ENCODE results near the gene FBXL22.
"Not testable (repeated sequence)": the region's sequence is repeated elsewhere in the genome, so short reads cannot be mapped to it uniquely, and the experiment has no call there.

The FBXL22 gene

GRCh38 chr15:63609448-63609847 is 12.3 kb downstream of the FBXL22 start:
- TF ChIP-seq CTCF (IDR thresholded peaks at IDR 0.05; ENCODE audit: insufficient read depth, low read depth, low read length, missing control alignments) = no peak
- H3K4me3 ChIP-seq (ENCODE audit: low read depth, low read length) = no peak overlapping the region
- DNase-seq (ENCODE audit: low read depth) = no peak

GRCh38 chr15:63610209-63610841 is 13.1 kb downstream of the FBXL22 start:
- TF ChIP-seq CTCF (IDR thresholded peaks at IDR 0.05; ENCODE audit: insufficient read depth, low read depth, low read length, missing control alignments) = peak; percentile 79
- peak; percentile 87 for DNase-seq (ENCODE audit: low read depth)
- no peak overlapping the region for H3K4me3 ChIP-seq (ENCODE audit: low read depth, low read length)

GRCh38 chr15:63611177-63611576 is 14.0 kb downstream of the FBXL22 start:
- no peak overlapping the region for H3K4me3 ChIP-seq (ENCODE audit: low read depth, low read length)
- no peak for TF ChIP-seq CTCF (IDR thresholded peaks at IDR 0.05; ENCODE audit: insufficient read depth, low read depth, low read length, missing control alignments)
- DNase-seq (ENCODE audit: low read depth) = no peak

- no peak for TF ChIP-seq CTCF (IDR thresholded peaks at IDR 0.05; ENCODE audit: insufficient read depth, low read depth, low read length, missing control alignments)
- DNase-seq (ENCODE audit: low read depth) = no peak
- H3K4me3 ChIP-seq (ENCODE audit: low read depth, low read length) = no peak overlapping the region
Observed at GRCh38 chr15:63612300-63612699, 15.1 kb downstream of the FBXL22 start.

- TF ChIP-seq CTCF (IDR thresholded peaks at IDR 0.05; ENCODE audit: insufficient read depth, low read depth, low read length, missing control alignments) = no peak
- no peak for DNase-seq (ENCODE audit: low read depth)
Observed at GRCh38 chr15:63615935-63616334, 18.7 kb downstream of the FBXL22 start.

GRCh38 chr15:63617147-63617546 is 20.0 kb downstream of the FBXL22 start:
- H3K4me3 ChIP-seq (ENCODE audit: low read depth, low read length); DNase-seq (ENCODE audit: low read depth): not testable (repeated sequence)

More at GRCh38 chr15:63615935-63616334, 18.7 kb downstream of the FBXL22 start:
- no peak overlapping the region for H3K4me3 ChIP-seq (ENCODE audit: low read depth, low read length)

- not testable (repeated sequence) for H3K4me3 ChIP-seq (ENCODE audit: low read depth, low read length); DNase-seq (ENCODE audit: low read depth)
Observed at GRCh38 chr15:63617627-63618026, 20.4 kb downstream of the FBXL22 start.

- not testable (repeated sequence) for H3K4me3 ChIP-seq (ENCODE audit: low read depth, low read length); DNase-seq (ENCODE audit: low read depth)
Observed at GRCh38 chr15:63620760-63621159, 23.6 kb downstream of the FBXL22 start.

Data from GM12865 (cell line).